ENCODE data around the gene PRLH.

Gene PRLH

GRCh38 chr2:237527766-237528165 is 38.6 kb upstream of the PRLH start:
- no peaks in the 10 kb centered on the region for H3K36me3 ChIP-seq (replicated peaks; ENCODE audit: low read depth, low read length)
- H3K27ac ChIP-seq (ENCODE audit: low read length) = no peak overlapping the region
- no peaks in the 10 kb centered on the region for H3K9me3 ChIP-seq (ENCODE audit: insufficient read depth, low read length)
- no peaks in the 10 kb centered on the region for H3K79me2 ChIP-seq (ENCODE audit: low read length)
- no peaks in the 10 kb centered on the region for H3K27me3 ChIP-seq (ENCODE audit: low read depth, low read length)
- no peak for TF ChIP-seq CTCF (IDR thresholded peaks at IDR 0.05; ENCODE audit: low read depth, low read length)
- TF ChIP-seq EZH2phosphoT487 (IDR thresholded peaks at IDR 0.05; ENCODE audit: low read depth) = no peak
- no peak overlapping the region for H2AFZ ChIP-seq (ENCODE audit: low read depth, low read length)
- H3K4me1 ChIP-seq (ENCODE audit: low read length) = peaks cover 42% of the 10 kb centered on the region
- H3K4me2 ChIP-seq (ENCODE audit: low read length) = no peak overlapping the region
- H3K9ac ChIP-seq (ENCODE audit: low read length) = no peak overlapping the region
- H3K4me3 ChIP-seq (ENCODE audit: low read length) = no peak overlapping the region
- H4K20me1 ChIP-seq (ENCODE audit: insufficient read depth, low read length) = no peaks in the 10 kb centered on the region

- peak overlapping the region; percentile 86 for H3K27ac ChIP-seq (ENCODE audit: low read length)
Measured at GRCh38 chr2:237529452-237530402, 36.6 kb upstream of the PRLH start.

GRCh38 chr2:237530472-237531433 is 35.6 kb upstream of the PRLH start:
- no peaks in the 10 kb centered on the region for H3K79me2 ChIP-seq (ENCODE audit: low read length)
- no peaks in the 10 kb centered on the region for H3K36me3 ChIP-seq (replicated peaks; ENCODE audit: low read depth, low read length)
- no peaks in the 10 kb centered on the region for H3K9me3 ChIP-seq (ENCODE audit: insufficient read depth, low read length)
- peaks cover 62% of the 10 kb centered on the region for H3K4me1 ChIP-seq (ENCODE audit: low read length)
- peak overlapping the region; percentile 53; the same call in 1 of the 2 replicates for H3K9ac ChIP-seq (ENCODE audit: low read length)
- H2AFZ ChIP-seq (ENCODE audit: low read depth, low read length) = no peak overlapping the region
- no peaks in the 10 kb centered on the region for H3K27me3 ChIP-seq (ENCODE audit: low read depth, low read length)
- peak overlapping the region; percentile 67; the same call in 1 of the 2 replicates for H3K4me2 ChIP-seq (ENCODE audit: low read length)
- no peaks in the 10 kb centered on the region for H4K20me1 ChIP-seq (ENCODE audit: insufficient read depth, low read length)
- no peak overlapping the region for H3K4me3 ChIP-seq (ENCODE audit: low read length)
- TF ChIP-seq EZH2phosphoT487 (IDR thresholded peaks at IDR 0.05; ENCODE audit: low read depth) (no peak), CTCF (IDR thresholded peaks at IDR 0.05; ENCODE audit: low read depth, low read length) (no peak)
- peak overlapping the region; percentile 86; the same call in 1 of the 2 replicates for H3K27ac ChIP-seq (ENCODE audit: low read length)

More at GRCh38 chr2:237529452-237530402, 36.6 kb upstream of the PRLH start:
- no peaks in the 10 kb centered on the region for H3K79me2 ChIP-seq (ENCODE audit: low read length)
- H3K4me3 ChIP-seq (ENCODE audit: low read length) = peak overlapping the region; percentile 30; the same call in 1 of the 2 replicates
- H4K20me1 ChIP-seq (ENCODE audit: insufficient read depth, low read length) = no peaks in the 10 kb centered on the region
- H2AFZ ChIP-seq (ENCODE audit: low read depth, low read length) = peak overlapping the region; percentile 10; the same call in 1 of the 2 replicates
- H3K4me2 ChIP-seq (ENCODE audit: low read length) = peak overlapping the region; percentile 67
- peak overlapping the region; percentile 53; the same call in 1 of the 2 replicates for H3K9ac ChIP-seq (ENCODE audit: low read length)
- H3K9me3 ChIP-seq (ENCODE audit: insufficient read depth, low read length) = no peaks in the 10 kb centered on the region
- H3K4me1 ChIP-seq (ENCODE audit: low read length) = peaks cover 62% of the 10 kb centered on the region
- TF ChIP-seq EZH2phosphoT487 (IDR thresholded peaks at IDR 0.05; ENCODE audit: low read depth) (no peak), CTCF (IDR thresholded peaks at IDR 0.05; ENCODE audit: low read depth, low read length) (no peak)
- no peaks in the 10 kb centered on the region for H3K36me3 ChIP-seq (replicated peaks; ENCODE audit: low read depth, low read length)
- no peaks in the 10 kb centered on the region for H3K27me3 ChIP-seq (ENCODE audit: low read depth, low read length)

Data from OCI-LY3 (cell line).